HG02981 (cell line): Measurements from ENCODE around the gene ANO2.

Source experiments
- ATAC-seq: cut with Tn5 transposase; IDR thresholded peaks from one replicate; pipeline ENCODE4 v1.9.1; 2021; ENCODE audit warnings: mild to moderate bottlenecking, moderate library complexity; ENCODE audit not compliant: unreplicated experiment

ANO2 gene

DNA sequence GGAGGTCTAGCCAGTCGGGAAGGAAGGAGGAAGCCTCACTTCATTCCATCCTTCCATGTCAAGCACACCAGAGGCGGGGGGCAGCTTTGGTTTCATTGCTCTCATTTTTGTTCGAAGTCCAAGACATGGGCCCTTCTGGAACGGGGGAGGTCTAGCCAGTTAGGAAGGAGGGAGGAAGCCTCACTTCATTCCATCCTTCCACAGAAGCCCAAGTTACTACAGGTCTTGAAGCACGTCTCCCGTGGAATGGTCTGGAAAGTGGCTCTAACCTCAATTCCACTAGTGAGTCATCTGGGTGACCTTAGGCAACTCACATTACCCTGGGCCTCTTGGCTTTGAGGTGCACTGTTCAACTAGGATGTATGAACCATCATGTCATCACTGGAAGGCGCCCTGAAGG is 356.9 kb downstream of the ANO2 start:
- ATAC-seq, result no peak

DNA sequence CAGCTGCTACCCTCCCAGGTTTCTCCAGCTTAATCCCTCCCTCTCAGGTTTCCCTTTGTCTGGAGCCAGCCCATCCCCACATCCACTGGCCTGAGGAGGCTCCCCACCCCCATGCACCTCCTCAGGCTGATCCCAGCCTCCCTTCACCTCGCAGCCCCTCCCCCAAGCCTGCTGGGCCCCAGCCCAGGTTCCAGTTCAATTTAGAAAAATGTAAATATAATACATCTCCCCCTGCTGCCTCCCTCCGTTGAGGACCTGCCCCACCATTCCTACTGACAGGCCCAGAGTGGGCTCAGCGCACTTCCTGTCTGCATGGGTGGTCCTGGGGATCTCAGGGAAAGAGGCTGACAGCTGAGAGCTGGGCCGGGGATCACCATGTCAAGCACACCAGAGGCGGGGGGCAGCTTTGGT is 357.3 kb downstream of the ANO2 start:
- ATAC-seq, result no peak

DNA sequence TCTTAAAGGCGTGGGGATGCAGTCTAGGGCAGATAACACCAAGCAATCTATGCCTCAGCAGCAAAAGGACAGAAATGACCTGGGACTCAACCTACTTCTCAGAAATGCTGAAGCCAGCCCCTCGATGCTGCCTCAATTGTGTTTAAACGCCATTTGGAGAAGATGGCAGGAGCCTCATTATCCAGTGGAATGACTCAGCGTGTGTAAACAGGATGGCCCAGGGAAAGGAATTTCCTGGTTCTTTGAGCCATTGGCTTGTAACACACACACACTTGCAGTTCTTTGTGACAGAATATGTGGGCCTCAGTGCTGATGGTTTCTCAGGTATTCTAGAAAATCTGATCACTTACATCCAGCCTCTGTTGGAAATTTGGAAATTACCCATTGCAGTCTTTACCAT is 358.9 kb downstream of the ANO2 start:
- no peak for ATAC-seq

DNA sequence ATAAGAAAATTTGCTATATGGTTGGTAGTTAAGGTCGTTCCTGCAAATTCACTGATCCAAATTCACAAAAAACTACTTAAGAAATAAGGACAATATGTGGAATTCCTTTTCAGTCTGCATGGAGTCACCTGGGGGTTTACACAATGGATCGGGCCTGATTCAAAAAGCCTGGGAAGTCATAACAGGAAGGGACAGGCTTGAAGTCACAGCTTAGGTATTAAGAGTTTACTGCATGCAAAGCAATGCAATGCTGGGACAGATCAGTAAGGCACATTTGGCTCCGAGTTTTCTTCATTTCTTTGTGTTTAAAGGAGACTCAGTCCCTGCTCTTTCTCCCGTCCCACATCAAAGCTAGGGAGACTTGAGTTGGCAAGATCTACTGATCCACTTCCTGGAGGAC is 359.9 kb downstream of the ANO2 start:
- no peak for ATAC-seq

DNA sequence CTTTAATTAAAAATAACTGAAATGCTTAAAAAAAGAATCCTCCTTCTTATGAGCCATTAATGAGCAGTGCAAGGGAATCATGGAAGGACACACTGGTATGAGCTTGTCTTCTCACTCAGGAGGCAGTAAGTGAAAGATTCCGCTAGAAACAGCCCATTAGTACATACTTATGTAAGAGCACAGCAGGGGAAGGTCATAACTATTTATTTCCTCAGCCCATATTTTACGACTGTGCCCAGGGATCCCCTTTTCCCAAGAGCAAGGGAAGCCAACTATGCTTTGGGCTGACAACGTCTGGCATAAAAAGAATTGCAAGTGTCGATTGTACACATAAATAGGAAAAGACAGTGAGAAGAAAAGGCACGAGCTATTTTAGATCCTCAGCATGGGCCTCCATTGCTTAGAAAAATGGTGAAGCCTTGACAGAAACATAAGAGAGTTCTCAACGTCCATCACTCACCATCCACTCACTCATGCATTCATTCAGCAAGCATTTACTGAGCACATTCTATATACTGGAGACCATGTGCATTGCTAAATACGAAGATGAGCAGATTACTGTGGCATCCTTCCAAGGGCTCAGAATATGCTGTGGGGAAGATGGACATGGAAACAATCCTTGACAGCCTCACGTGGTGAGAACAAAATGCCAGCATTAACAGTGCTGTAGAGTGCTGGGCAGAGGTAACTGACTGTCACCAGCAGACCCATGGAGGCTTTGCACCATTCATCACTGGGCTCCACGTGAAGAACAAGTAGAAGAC is 360.5 kb downstream of the ANO2 start:
- ATAC-seq, result no peak

DNA sequence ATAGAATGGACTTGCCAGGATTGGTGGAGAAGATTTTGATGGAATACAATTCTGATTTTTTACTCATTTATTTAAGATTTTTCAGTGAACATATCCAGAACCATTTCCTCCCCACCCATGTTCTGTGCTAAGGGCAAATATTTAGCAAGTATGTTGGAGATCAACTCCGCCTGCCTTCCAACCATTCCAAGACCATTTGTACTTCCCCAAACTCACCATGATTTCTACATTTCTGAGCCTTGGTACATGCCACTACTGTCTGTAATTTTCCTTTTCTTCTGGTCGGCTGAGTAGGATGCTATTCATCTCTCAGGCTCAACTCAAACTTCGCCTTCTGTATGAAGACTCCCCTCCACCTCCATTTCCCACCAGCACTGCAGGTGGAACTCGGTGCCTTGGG is 362.5 kb downstream of the ANO2 start:
- ATAC-seq, result no peak

DNA sequence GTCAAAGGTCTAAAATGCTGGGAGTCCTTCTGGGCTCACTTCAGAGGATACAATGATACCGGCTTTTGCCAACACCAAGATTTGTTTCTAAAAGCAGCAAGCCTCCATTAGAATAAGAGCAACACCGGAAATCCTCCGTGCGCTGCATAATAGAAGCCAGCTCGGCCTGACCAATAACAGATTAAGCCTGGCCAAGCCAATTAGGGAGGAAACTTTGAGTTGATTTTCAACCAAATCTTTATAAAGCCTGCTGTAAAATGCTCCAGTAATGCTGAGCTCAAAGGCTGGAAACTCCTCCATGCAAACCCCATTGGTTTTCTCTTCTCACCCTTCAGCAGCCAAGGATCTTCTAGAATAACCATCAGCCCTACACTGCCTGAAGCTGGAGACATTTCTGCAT is 363.0 kb downstream of the ANO2 start:
- ATAC-seq, result no peak

DNA sequence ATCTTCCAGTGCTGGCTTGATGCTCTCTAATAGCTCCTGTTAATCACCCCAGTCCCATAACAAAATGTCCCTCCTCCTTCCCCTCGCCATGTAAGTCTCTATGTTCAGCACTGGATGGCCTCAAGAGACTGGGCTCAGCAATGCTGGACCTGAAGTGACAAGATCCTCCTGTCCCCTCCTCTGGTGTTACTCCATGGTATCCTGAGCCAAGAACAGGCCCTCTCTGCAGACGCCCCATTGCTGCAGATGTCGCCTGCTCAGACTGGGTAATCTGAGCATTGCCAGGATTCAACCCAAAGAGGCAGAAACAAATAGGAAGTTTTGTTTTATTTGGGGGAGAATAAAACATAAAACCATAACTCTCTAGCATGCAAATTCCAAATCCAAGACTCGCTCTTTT is 363.4 kb downstream of the ANO2 start:
- ATAC-seq, result no peak

DNA sequence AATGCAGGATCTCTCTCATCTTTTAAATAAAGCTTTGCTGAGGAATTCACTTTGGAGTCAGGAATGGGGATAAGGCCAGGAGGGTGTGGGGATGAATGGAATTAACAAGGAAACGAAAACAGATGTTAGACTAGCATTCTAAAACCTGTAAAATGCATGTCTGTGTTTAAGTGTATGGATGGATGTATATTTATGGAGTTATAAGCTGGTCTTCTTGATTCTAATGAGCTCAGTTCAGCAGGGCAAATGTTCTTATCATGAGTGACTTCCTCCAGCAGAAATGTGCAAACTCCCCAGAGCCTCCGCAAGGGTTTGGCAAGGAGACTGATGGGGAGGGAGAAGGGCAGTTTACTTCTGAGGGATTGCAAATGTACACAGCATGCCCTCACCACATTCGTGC is 364.0 kb downstream of the ANO2 start:
- ATAC-seq, result no peak

DNA sequence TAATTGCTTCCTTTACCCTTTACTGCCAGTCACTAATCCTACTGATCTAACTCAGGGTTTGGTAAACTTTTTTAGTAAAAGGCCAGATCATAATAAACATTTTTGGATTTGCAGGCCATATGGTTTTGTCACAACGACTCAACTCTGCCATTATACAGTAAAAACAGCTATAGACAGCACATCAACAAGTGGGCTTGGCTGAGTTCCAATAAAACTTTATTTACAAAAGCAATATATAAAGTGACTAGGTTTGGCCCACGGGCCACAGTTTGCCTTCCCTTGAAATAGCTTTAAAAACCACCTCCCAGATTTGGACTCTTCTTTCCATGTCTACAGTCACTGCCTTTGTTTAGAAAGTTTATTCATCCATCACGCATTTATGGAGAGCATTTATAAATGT is 366.3 kb downstream of the ANO2 start:
- ATAC-seq, result no peak

DNA sequence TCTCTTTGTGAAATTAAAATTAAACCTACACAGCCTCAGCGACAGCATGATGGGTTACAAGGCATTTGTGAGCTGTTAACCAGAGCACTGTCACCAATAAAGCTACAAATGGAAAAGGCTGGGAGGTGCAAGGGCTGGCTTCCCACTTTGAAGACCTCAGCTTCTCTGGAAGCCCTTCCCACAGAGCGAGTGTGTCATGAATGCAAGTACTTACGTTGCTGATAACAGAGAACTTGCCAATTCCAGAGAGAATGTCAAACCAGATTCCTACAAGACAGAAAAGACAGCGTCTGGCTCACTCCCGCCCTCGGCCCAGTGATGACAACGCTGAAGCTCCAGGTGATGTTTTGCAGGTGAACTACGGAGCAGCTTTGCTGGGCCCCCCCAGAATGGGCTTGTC is 367.3 kb downstream of the ANO2 start:
- no peak for ATAC-seq

DNA sequence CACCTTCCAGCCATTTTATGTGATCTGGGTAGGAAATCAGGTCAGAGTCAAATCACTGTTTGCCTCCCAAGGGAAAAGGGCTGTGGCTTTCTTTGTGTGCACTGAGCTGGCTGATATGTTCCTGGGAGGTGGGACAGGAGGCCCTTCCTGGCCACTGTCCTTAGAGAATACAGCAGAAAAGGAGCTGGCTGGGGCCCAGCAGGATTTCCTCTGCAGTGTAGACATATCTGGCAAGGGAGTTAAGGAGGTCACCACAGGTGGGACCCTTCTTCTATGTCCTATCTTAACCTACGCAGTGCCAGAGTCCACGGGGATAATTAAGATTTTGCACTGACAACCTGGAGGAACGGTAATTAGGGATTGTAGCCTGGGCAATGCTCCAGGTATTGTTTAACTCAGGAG is 367.8 kb downstream of the ANO2 start:
- no peak for ATAC-seq

DNA sequence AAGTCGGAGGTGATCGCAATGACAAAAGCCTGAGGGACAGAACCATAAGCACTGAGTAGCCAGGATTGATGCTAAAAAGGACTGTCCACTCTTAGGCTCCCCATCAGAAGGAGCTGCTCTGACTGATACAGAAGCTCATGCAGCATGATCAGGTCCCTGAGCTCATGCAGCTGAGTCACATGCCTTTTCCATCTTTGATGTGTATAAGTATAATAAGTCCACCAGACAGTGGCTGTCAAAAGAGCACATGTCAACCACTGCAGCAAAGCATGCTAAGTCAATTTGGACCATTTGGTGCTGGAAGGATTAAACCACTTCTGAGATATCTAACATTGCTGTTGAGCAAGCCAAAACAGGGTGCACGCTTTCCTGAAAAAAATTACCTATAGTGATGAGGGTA is 369.1 kb downstream of the ANO2 start:
- no peak for ATAC-seq

DNA sequence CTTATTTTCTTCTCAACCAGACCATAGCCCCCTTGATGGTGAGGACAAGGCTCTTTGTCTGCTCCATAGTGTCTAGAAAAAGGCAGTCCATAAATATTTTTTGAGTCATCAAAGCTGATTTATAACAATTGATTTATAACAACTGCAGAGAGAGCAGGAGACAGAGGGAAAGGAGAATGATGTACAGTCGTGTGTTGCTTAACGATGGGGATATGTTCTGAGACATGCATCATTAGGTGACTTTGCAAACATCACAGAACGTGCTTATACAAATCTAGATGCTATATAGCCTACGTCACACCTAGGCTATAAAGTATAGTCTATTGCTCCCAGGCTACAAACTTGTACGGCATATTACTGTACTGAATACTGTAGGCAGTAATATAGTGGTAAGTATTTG is 369.8 kb downstream of the ANO2 start:
- no peak for ATAC-seq

DNA sequence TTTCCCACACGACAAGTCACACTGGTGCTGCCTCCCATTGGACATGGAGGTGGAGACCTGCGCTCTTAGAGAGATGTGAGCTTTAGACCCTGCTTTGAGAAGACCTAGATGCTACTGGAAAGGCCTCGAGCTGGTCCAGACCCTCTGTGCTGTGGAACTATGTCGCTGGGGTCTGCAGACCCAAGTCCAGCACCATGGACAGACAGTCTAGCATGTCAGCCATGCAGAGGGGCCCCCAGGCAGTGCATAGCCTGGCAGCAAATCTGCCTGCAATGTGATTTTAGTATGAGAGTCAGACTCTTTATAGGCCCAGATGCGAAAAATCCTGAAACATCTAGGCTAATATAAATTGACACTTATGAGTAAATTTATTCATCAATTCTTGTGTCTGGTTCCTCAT is 371.7 kb downstream of the ANO2 start:
- ATAC-seq, result no peak

DNA sequence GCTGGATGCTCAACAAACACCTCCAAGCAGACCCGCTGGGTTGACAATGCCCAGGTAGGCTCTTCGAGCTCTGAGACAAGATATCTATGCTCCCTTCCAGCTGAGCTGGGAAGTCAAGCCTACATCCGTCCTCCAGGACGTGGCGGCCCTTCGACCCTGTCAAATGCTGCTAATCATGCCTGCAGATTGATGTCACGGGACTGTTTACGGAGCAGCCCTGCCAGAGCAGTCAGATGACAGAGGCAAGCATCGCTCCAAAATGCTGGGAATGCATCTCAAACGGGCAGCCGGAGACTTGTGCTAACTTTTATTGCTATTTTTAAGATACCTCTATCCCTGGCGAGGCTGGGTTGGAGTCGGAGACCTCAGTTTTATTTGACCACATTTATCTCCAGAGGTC is 373.9 kb downstream of the ANO2 start:
- no peak for ATAC-seq

DNA sequence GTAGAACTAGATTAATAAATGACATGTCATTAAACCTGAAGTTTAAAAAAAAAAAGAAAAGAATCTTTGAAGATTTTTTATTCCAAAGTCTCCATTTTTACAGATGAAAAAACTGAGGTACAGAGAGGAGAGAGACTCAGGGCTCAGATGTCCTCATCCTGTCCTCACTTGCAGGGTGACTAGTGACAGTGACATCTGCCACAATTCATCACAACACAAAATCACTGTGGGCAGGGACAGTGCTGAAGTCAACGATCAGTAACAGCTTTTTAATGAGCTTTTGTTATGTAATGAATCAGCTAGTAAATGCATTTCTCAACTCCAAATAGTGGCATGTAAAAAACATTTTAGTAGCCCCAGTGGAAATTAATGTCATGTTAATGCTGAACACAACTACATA is 374.6 kb downstream of the ANO2 start:
- no peak for ATAC-seq

DNA sequence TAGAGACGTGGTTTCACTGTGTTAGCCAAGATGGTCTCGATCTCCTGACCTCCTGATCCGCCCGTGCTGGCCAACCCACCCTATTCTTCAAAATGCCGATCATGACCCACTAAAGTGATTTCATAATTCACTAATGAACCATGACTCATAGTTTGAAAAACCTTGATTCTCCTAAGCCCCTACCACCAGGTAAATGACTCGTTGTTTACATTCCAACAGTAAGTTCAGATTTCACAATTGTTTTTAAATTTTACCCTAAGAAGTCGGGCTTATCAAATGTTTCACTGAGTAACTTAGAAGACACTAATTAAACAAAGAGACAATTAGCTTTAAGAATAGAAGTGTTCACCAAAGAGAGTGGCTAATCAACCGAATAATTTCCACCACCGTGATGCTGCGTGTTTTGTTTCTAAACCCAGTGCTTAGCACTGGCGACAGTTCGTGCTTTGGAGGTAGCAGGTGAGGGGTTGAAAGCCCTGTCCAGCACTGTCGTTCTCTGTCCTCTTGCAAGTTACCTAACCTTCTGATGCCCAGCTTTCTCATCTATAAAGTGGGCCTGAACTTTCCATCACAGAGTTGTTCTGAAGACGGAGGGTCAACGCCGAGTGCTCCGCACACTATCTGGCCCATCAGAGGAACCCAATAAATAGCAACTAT is 376.6 kb downstream of the ANO2 start:
- ATAC-seq, result no peak

DNA sequence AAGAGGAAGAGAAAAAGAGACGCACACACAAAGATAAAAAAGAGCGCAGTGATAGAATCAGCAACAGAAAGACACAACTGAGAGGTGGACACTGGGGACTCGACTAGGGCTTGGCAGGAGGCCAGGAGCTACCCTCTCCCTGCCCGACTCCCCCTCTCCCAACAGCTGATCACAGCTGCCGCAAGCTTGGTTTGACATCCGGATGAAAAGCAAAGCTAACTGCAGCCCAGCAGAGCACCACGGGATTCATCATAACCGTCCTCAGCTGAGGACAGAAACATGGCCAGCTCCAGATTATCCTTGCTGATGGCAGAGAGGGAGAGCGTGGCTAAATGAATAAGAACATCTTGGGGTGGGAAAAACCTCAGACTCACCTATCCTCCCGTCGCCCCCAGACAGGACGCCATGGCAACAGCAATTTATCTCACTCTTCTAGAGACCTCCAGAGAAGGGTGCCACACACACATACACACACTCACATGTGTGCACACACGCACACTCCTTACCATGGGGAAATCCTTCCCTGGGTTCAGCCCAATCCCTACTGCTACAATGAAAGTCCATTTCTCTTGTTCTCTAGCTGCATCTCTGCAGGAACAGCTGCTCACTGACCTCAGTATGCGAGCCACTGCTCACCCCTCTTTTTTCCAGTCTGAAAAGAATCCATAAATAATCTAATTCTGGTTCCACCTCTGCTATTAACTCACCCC is 377.9 kb downstream of the ANO2 start:
- no peak for ATAC-seq

DNA sequence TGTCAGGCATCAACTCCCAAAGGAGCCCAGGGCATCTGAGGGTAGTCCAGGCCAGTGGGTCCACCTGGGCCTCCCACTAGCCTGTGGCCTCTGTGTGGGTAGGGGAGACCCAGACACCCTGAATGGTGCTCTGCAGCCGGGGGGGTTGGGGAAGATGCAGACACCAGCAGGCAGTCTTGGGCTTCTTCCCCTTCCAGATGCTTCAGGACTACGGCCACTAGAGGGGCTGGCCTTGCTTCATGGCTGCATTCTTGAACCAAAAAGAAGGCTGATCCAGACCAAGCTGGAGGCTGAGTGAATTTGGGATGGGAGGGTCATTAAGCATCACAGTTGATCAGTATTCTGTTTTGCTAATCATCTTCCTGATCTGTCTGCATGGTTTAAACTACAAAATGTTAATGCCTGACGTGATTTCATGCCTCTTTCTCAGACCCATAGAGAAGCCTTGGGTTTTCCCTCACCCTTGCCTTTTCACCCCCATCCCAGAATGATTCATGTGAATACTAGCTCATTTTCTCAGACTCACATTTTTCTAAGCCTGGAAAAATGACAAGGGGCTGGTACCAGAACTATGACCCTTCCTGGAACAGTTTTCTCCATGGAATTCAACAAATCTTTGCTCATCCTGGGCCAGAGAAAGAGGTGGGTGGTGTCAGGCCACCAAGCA is 379.0 kb downstream of the ANO2 start:
- no peak for ATAC-seq

DNA sequence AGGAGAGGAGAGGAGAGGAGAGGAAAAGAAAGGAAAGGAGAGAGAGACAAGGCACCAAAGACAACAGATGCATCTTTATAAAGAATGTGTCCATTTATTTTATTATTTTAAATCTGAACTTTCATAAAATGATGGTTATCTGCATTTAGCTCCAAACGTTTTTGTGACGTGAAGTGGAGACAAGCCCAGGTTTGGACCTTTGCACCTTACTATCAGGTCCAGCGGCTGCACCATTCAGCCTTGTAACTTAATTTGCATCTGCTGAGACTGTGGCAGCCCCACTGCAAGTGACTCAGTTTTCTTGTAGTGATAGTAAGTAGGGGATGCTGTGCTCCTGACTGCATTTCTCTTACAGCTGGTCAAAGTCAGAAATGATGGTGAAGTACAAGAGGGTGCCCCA is 382.5 kb downstream of the ANO2 start:
- ATAC-seq, result no peak

DNA sequence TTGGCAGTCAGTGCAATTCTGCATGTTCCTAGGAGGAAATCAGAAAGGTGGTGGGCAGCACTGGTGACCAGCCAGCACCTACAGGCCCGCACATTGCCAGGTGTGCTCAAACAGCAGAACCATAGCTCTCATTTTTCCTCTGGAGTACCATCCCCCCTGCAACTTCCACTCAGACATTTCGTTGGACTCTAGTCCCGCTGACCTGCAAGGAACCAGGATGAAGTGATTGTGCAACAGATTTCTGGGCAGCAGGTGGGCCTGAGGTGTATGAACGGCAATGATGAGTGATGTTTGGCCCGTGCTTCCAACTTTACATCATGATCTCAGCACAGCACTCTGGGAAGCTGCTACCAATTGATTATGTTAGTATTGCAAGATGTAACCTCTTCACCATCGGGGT is 383.2 kb downstream of the ANO2 start:
- no peak for ATAC-seq
